Thoracic aorta (tissue), 2 donors: ENCODE data around the gene PTPRH. TPM values are rescaled to one million over a fixed set of nuclear protein-coding genes. Genes with fewer than 3 reads are reported as not detected.
"Not testable (repeated sequence)": the region's sequence is repeated elsewhere in the genome, so short reads cannot be mapped to it uniquely, and the experiment has no call there.

Source experiments
- ATAC-seq: fragments of 150-250 bp; one replicate; pipeline ENCODE4 v1.8.0; 2017; ENCODE audit warnings: low read depth; ENCODE audit not compliant: insufficient number of reproducible peaks, low FRiP score
- DNase-seq: peaks from one replicate; pipeline ENCODE4 v3.0.0-alpha.2; 2020; ENCODE audit warnings: low spot score
- H3K27ac ChIP-seq, 2 donors: fragments of 200-600 bp; sonication (generic); 1 replicate in 1 of 2; 2 replicates in 1 of 2; pipeline ENCODE4 v1.5.1; 2016; ENCODE audit warnings: mild to moderate bottlenecking in 2 of 2, moderate library complexity in 2 of 2
- H3K27me3 ChIP-seq: fragments of 200-600 bp; sonication (generic); replicated peaks from 2 replicates; pipeline ENCODE4 v1.6.0; 2016; ENCODE audit warnings: mild to moderate bottlenecking; ENCODE audit not compliant: insufficient read depth
- H3K36me3 ChIP-seq: fragments of 200-600 bp; sonication (generic); one replicate; pipeline ENCODE4 v1.5.1; 2016
- H3K4me1 ChIP-seq, 2 donors: fragments of 200-600 bp; sonication (generic); 1 replicate in 1 of 2; 2 replicates in 1 of 2; pipeline versions ENCODE4 v1.5.1 to v1.6.0; 2016; ENCODE audit warnings: low read depth in 2 of 2, mild to moderate bottlenecking in 1 of 2; ENCODE audit not compliant: control insufficient read depth in 1 of 2
- H3K4me3 ChIP-seq: fragments of 200-600 bp; sonication (generic); 2 replicates; pipeline ENCODE4 v1.5.1; 2016; ENCODE audit warnings: mild to moderate bottlenecking
- H3K9me3 ChIP-seq: fragments of 200-600 bp; sonication (generic); 2 replicates; pipeline ENCODE4 v1.5.1; 2016
- CTCF ChIP-seq: fragments of 200-600 bp; sonication (generic); IDR thresholded peaks from one replicate; pipeline ENCODE4 v1.5.1; 2019; ENCODE audit warnings: antibody characterized with exemption
- total RNA-seq, 2 donors: library from RNA; depleted of rRNA; stranded (reverse); fragments of >200 nt; gene quantifications; one replicate each; pipeline versions ENCODE4 v1.1.0 to v1.2.3, GENCODE V29; 2016

The PTPRH gene
- total RNA-seq, 2 donors from 2014 or later = 0.14 to 1.1 TPM

GRCh38 chr19:55172741-55173140 lies 36.6 kb downstream of the PTPRH start:
- DNase-seq (no peak), ATAC-seq (no peak)
- no peaks in the 10 kb centered on the region for H3K9me3 ChIP-seq
- no peaks in the 10 kb centered on the region for H3K36me3 ChIP-seq
- peak overlapping the region; percentile 69 for H3K4me3 ChIP-seq
- TF ChIP-seq CTCF = no peak
- peaks cover 34% of the 10 kb centered on the region for H3K27me3 ChIP-seq
- H3K27ac ChIP-seq = no peak overlapping the region
- peaks cover 0 to 9% of the 10 kb centered on the region in 2 donors for H3K4me1 ChIP-seq

- H3K27ac ChIP-seq, ATAC-seq: not testable (repeated sequence)
These were observed 37.0 kb downstream of the PTPRH start for GRCh38 chr19:55172318-55172717.

GRCh38 chr19:55171440-55171839 lies 37.9 kb downstream of the PTPRH start:
- no peak for TF ChIP-seq CTCF
- Histone ChIP-seq H3K4me3 (no peak overlapping the region), H3K36me3 (no peaks in the 10 kb centered on the region), H3K4me1 (peaks cover 1 to 11% of the 10 kb centered on the region in 2 donors), H3K9me3 (no peaks in the 10 kb centered on the region), H3K27me3 (peaks cover 35% of the 10 kb centered on the region), H3K27ac (no peak overlapping the region)
- no peak for ATAC-seq
- no peak for DNase-seq

More at GRCh38 chr19:55172318-55172717, 37.0 kb downstream of the PTPRH start:
- not testable (repeated sequence) for H3K9me3 ChIP-seq, H3K4me3 ChIP-seq, DNase-seq, H3K36me3 ChIP-seq, H3K4me1 ChIP-seq
- peaks cover 34% of the 10 kb centered on the region for H3K27me3 ChIP-seq

GRCh38 chr19:55169136-55169535 lies 40.2 kb downstream of the PTPRH start:
- H3K27me3 ChIP-seq = peaks cover 21% of the 10 kb centered on the region
- H3K36me3 ChIP-seq = no peaks in the 10 kb centered on the region
- no peak overlapping the region for H3K27ac ChIP-seq
- no peak overlapping the region for H3K4me3 ChIP-seq
- ATAC-seq = no peak
- TF ChIP-seq CTCF = no peak
- H3K9me3 ChIP-seq = no peaks in the 10 kb centered on the region
- peaks cover 3 to 16% of the 10 kb centered on the region in 2 donors for H3K4me1 ChIP-seq
- DNase-seq = no peak

GRCh38 chr19:55166530-55167268 lies 42.6 kb downstream of the PTPRH start, which contains the start of gene DNAAF3:
Gene DNAAF3, minus strand, starts transcription at chr19:55166613. Its CDS starts 200 bp downstream, at chr19:55166413.
- peak; percentile 42 for DNase-seq
- TF ChIP-seq CTCF = no peak
- H3K27me3 ChIP-seq = peaks cover 20% of the 10 kb centered on the region

More at GRCh38 chr19:55166530-55167268, 42.6 kb downstream of the PTPRH start, which contains the start of gene DNAAF3:
- Histone ChIP-seq H3K4me1 (peaks cover 3 to 6% of the 10 kb centered on the region in 2 donors), H3K9me3 (no peaks in the 10 kb centered on the region), H3K4me3 (peak within 1 kb of the TSS; percentile 43), H3K27ac (peak within 1 kb of the TSS in 1 of 2 donors; percentile 15), H3K36me3 (no peaks in the 10 kb centered on the region)
- ATAC-seq = no peak
